ENCODE data around the gene CCDC82.

Gene CCDC82

DNA sequence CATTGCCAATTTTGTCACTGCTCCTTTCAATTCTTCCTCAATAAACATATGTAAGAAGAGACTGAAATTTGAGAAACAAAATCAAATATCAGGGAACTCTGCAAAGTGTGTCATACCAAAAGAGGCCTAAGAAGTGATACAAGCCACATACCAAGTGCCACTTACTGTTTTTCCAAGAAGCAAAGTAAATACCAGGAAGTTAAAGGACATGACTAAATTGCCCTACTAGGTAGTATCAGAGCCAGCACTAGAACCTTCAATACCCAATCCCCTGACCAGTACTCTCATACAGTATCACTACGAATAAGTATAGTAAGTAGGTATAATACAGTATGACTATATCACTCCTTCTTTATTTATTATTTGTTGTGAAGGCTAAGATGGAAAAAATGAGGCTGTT is 60.3 kb downstream of the CCDC82 start:
- no peak for DNase-seq (ENCODE audit: low read depth, low spot score)

DNA sequence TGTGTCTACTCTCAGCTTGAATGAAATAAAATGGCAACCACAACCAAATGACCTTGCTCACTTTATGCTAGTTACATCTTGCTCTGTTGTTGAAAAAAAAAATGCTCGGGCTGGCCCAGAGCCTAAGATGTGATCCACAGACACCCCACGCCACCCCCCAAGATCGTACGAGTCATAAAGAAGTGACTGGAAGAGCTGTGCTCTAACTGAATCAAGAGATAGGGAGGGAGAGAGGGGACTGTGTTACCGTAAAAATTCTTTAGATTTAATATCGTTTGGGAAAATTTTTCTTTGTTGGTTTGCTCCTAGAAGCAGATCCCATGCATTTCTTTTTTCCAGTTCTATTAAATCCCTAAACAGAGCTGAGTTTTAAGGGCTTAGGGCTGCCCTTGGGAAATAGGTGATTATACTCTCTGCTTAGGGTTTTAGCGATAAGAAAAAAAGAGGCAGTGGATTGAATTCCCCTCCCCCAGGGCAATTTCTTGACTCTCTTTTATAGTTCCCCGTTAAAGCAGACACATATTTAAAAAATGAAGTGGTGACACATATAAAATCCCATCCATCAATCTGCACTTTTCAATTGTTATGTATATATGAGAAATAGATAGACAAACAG is 61.2 kb downstream of the CCDC82 start:
- DNase-seq (ENCODE audit: low read depth, low spot score) = no peak

DNA sequence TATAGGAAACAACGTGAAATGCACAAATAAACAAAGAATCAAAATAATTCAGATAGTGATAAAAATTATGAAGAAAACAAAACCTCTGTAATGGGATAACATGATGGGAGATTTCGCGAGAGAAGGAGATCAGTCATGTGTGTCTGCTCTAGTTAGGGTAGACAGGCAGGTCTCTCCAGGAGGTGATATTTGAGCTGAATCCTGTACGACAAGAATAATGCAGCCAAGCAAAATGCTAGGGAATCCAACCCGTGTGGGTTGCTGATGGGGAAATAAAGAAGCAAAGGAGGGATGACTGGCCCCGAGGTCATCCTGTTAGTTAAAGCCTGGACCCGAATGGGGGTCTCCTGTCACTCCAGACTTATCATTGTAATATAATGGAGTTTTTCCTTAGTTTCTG is 62.8 kb downstream of the CCDC82 start:
- no peak for DNase-seq (ENCODE audit: low read depth, low spot score)

DNA sequence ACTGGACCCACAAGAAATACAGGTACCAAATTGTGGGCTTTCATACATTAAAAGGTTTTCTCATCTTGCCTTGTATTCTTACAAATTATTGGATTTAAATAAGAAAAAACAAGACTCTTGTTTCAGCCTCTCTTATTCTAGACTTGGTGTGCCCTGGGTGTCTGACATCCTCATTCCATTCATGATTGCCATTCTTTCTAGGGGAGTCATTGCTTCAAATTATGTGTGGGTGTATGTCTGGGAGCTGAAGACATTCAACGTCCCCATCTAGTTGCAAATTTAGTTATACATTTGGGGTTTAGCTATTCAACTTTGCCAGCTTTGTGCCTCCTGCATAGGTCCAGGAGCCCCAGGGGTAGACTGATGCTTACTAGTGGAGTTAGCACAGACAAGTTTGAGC is 64.8 kb downstream of the CCDC82 start:
- no peak for DNase-seq (ENCODE audit: low read depth, low spot score)

DNA sequence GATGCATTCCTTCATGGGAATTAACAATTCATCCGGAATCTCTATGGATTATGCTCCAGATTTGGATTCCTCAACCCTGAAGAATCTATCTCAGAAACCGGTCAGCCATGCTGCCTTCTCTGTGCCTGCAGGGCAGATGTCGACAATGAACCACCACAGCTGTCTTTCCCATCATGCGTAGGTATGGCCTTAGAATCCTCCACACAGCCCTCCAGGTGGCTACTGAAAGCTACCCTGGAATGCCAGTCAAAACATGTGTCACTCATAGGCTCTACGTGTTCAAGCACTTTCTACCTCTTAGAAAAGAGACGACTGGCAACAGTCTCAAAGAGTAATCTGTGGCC is 66.1 kb downstream of the CCDC82 start:
- no peak for DNase-seq (ENCODE audit: low read depth, low spot score)

DNA sequence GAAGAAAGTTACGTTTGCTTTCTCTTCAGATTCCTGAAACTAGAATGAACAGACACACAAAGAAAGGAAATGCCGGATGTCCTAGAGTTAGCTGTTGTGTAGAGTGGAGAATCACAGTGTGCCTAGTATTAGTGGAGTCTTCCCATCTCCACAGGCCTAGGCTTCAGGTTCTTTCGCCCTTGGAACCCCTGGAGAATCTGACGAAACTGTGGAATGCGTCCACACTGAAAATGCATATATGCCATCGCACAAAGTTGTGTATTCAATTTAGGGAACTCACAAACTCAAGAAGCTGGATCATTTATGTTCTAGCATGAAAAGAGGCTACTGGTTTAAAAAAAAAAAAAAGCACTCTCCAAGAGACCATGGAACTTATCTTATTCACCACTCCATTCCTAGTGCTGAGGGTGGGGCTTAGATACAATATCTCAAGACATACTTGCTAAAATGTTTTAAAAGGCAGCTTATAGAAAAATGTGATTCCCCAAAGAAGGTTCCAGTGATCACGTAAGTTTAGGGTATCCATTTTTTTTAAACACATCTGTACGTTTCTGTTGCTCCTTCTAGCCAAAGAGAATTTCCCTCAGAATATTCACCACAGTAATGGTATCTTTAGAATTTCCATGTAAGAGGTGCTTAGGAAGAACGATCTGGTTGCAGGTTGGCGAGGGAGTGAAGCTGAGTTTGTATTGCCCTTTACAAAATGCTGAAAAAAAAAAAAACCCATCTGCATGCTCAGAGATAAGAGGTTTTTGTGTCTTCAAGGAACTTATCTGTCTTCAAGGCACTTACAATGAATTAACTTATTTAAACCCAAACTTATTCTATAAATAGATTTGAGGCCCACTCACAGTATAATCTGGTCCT is 66.7 kb downstream of the CCDC82 start:
- no peak for DNase-seq (ENCODE audit: low read depth, low spot score)

DNA sequence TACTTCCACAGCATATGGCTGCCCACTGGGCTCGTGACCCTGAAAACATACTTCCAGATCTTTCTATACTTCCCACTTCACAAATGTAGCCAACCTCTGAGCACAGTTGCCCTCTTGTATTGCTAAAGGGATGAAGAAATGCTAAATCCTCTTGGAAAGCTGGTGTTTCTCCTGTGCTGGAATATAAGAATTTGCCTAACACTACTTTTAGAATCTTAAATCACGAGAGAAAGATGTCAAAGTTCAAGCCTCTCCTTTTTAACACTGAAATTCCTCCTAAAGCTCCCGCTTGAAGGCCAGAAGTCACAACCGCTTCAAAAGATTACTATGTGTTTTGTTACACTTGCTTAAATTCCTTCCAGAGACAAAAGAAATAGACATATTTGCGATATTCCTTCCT is 68.6 kb downstream of the CCDC82 start:
- DNase-seq (ENCODE audit: low read depth, low spot score) = no peak

DNA sequence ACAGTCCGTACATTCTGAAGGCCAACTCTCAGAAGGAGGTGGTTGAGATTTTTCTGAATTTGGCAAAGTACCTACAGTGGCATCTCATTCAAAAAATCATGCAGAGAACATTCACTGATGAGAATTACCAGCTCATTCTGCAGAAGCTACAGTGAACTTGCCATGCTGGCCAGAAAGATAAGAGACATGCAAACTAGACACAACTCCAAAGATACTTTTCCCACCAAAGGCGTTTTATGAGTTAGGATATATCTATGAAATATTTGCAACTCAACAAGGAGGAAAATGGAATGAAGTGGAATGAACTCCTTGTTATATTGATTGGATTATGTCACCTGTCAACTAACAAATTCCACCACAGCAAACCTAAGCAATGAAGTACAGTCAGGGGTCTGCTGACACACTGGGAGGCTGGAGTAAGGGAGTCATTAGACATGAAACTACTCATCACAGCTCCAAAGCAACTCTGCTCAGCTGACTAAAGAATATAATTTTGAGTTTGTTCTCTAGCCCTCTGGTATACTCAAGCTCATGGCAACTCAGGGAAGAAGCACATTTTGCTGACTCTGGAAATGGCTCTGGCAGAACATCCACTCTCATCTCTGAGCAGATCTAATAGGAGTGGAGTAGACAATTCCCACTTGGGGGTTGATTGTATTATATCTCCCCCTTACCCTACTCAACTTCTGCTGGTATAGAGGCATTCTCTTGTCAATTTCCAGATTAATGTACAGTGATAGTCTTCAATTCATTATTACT is 69.6 kb downstream of the CCDC82 start:
- DNase-seq (ENCODE audit: low read depth, low spot score) = no peak

DNA sequence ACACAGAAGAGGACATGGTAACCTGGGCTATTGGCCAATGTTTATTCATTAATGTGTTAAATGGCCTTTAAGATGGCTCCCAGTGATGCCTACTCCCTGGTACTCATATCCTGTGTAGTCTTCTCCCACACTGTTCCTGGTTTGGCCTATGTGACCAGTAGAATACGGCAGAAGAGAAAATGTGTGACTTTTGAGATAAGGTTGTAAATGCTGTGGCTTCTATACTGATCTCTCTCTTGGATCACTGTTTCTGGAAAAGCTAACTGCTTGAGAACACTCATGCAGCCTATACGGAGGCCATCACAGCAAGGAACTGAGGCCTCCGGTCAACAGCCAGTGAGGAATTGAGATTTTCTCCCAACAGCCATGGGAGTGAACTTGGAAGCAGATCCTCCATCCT is 70.9 kb downstream of the CCDC82 start:
- no peak for DNase-seq (ENCODE audit: low read depth, low spot score)

DNA sequence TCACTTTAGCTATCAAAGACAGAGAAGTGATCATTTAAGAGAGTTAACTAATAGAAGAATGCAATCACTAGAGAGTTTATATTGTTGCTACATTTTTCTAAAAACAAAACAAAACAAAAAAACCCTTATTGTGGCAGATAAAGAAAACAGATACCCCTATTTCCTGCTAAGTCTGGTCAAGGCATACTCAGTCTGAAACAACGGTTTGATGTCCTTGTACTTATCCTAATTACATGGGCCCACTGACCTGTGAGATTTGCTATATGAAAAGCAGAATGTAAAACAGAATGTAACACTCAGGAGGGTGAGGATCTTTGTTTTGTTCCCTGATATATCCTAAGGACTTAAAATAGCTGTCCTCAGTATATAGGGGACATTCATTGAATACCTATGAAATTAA is 71.3 kb downstream of the CCDC82 start:
- no peak for DNase-seq (ENCODE audit: low read depth, low spot score)

DNA sequence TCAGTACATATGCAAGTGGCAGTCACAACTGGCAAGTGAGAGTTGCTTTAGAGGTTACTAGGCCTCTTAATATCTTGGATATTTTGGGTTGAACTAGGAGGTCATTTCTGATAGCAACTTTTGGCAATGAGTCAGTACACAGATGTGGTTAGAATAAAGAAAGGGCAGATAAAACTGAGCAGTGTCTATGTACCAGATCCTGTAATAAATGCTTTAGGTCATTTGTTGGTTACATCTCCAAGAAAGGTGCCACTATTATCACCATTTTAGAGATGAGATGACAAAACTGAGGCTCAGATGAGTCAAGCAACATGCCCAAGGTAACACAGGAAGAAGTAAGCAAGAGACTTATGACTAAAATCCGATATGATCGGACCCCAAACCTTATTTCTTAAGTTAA is 71.7 kb downstream of the CCDC82 start:
- DNase-seq (ENCODE audit: low read depth, low spot score) = no peak

DNA sequence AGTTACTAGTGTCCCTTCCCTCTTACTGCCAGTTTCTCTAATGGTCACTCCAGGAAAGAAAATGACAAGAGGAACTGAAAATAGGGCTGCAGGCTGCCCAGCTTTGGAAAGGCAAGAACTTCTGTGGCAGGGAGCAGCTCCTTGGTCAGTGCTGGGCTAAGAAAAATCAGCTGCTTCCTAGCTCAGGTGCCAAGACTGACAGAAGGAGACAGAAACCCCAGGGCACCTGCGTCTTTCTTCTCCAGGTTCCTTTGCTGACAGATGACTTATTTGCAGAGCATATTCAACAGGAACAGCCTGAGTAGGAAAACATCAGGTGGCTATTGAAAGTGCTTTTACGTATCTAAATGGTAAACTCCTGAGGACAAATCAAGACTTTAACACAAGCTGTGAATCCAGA is 72.1 kb downstream of the CCDC82 start:
- no peak for DNase-seq (ENCODE audit: low read depth, low spot score)

DNA sequence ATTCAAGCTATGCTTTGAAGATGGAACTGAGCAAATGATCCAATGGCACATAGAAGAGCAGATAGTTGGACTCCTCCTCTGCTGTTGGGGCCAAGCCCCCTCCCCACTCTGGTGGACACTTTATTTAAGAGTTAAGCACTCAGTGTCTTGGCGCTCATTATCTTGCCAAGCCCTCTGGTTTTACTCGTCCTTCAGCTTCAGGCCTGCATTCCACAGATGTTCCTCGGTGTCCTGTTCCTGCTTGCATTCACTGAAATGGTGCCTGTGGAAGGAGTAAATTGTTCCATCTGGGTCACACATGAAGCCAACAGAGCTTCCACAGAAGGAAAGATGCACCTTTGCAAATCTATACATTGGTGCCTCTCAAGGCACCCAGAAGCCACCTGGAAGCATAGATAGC is 72.8 kb downstream of the CCDC82 start:
- no peak for DNase-seq (ENCODE audit: low read depth, low spot score)

DNA sequence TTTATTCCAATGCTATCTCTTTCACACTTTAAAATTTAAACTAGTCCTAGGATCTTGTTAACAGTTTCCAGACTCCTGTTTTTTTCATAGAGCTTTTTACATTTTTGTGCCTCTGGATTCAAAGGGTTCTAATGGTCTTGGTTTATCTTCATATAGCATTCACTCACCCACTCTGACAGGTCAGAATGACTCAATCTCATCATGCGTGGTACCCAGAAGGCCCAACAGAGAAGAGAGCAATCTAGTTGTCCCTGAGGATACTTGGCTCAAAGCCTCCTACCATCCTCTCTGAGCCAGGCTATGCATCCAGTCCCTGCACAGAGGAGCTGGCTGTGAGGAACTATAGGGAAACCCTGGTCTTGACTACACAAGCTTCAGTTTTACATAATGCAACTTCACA is 74.2 kb downstream of the CCDC82 start:
- no peak for DNase-seq (ENCODE audit: low read depth, low spot score)

DNA sequence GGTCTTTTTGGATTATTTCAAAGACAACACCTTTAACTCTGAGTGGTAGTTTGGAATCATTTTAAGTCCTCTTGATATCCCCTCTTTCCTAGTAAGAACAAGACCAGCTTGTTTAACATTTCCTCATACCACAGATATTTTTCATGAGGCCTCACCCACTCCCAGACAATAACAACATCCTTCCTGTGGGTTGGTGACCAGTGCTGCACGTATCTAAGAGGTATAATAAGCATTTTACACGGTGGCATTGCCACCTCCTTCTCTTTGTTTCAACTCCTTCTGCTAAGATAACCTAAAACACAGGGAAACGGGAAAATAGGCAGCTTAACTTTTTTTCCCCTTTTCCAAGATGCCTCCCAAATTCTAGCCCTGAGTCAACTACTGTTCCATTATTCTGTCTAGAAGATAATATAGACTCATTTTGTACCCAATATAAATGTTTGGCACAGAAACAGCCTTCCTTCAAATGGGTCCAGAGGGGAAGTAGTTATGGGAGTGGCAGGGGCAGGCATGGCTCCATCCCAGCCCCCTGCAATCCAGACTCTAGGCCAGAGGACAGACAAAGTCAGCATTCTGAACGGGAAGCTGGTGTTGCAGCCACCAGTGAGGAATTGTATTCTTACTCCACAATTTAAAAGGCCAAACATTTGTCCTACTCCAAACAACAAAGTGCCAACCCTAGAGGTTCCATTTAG is 75.2 kb downstream of the CCDC82 start:
- no peak for DNase-seq (ENCODE audit: low read depth, low spot score)

DNA sequence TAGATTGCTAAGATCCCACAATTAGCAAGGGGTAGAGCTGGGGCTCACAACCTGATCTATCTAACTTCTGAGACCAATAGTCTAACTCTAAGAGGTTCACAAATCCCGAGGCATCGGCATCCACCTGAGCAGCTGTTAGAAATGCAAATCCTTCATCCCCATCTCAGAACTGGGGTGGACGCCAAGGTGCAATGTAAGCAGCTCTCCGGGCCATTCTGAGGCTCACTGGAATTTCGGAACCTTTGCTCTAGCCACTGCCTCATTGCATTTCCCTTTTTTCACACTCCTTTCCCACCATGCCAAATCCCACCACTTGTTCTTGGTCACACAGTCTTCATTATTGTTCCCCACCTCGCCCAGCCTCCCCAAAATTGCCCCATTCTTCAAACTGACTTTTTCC is 76.5 kb downstream of the CCDC82 start:
- DNase-seq (ENCODE audit: low read depth, low spot score) = no peak

DNA sequence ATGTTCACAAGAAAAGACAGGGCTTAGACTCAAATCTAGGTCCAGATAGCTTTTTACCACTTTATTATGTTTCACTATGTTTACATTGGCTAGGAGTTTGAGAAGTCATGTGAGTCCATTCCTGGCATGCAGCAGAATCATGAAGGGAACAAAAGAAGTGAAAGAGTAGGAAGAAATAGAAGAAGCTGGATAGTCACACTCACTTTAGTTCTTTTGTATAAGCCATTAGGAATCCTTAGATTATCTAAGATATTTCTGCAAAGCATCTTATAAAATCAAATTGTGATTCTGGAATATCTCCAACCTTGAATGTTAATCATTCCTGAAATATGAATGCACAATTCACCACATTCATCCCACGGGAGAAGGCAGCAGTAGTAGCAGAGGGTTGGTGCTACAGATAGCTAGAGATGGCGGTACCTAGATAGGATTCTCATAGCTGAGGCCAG is 78.6 kb downstream of the CCDC82 start:
- no peak for DNase-seq (ENCODE audit: low read depth, low spot score)

DNA sequence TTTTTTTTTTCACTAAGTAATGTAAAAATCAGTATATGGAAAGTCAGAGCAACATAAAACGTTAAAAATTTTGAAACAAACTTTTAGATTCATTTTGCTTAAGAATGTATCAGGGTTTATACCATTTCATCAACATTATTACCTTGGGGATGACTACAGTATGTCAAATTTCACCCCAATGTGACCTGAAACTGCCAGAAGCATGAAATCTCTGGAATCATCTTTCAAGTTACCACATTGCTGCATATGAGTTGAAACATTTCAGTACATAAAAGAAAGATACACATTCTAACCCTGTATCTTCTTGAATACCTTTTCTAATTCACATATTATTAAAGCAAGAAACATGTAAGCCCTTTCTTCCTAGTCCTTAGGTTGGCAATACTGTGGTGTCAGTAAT is 79.5 kb downstream of the CCDC82 start:
- no peak for DNase-seq (ENCODE audit: low read depth, low spot score)

DNA sequence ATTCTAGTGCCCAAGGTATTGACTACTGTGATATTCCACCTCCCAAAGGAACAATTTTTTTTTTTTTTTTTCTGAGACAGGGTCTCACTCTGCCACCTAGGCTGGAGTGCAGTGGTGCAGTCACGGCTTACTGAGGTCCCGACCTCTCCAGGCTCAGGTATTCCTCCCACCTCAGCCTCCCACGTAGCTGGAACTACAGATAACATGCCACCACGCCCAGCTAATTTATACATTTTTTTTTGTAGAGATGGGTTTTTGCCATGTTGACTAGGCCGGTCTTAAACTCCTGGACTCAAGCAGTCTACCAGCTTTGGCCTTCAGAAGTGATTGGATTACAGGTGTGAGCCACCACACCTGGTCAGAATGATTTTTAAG is 80.1 kb downstream of the CCDC82 start:
- DNase-seq (ENCODE audit: low read depth, low spot score) = no peak

DNA sequence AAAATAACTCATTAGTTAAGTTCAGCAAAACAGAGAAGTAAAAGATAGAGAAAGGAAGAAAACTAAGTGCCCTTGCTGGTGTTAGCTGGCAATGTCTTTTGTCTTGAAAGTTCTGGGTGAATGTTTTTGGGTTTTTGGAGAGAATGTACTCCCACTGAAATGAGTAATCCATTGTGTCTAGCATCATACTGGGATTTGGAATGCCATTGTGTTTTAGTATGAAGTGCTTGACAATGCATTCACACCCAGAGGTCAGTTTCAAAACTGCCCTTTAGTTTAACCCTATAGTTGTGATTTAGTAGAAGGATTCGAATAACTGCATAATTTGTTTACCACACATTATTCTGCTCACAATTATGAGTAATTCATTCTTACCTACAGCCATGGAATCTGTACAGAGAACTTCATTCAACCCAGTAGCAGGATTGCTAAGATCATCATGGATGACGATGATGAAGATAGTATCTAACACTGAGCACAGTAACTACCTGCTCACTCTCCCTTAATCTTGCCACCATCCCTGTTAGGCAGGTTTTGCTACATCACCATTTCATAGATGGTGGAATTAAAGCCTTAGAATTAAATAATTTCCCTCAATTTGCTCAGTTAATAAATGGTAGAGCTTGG is 80.6 kb downstream of the CCDC82 start:
- DNase-seq (ENCODE audit: low read depth, low spot score) = no peak

DNA sequence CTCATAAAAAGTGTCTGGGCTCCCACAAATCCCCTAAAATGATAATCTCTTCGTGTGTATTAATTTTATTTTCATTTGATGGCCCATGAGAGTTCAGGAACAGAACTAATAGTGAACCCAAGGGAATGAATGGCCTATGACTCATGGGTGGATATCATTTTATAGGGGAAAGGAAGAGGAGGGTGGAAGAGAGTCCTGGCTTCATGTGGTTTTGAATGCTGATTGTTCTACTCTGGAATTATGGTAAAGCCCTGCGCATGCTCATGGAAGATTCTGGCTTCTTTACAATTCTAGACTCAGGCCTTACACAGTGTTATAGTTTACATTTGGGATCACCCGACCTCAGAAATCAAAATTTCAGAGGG is 82.0 kb downstream of the CCDC82 start:
- no peak for DNase-seq (ENCODE audit: low read depth, low spot score)

All from iPS DF 19.7 (cell line).